ENCODE results near the gene DNAH1.

DNA sequence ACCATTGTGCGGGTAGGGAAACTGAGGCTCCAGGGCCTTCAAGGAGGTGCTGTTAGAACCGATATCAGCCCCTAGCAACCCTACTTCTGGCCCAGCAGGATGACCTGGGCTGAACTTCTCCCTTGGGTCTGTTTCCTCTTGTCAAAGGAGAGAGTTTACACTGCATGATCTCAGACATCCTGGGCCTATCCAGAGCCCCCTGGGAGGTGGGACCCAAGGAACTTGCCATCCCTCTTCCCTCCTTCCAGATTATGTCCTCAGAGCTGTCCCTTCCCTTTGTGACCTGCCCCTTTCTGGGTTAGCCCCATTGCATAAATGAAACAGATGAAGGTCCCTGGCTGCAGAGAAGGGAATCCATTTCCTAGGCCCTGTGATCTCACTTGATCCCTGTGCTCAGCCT is 12.3 kb upstream of the DNAH1 start:
- TF ChIP-seq POLR2AphosphoS5 (IDR thresholded peaks at IDR 0.05) (no peak), EP300 (IDR thresholded peaks at IDR 0.05) (no peak)
- TF ChIP-seq, protein P1, sequence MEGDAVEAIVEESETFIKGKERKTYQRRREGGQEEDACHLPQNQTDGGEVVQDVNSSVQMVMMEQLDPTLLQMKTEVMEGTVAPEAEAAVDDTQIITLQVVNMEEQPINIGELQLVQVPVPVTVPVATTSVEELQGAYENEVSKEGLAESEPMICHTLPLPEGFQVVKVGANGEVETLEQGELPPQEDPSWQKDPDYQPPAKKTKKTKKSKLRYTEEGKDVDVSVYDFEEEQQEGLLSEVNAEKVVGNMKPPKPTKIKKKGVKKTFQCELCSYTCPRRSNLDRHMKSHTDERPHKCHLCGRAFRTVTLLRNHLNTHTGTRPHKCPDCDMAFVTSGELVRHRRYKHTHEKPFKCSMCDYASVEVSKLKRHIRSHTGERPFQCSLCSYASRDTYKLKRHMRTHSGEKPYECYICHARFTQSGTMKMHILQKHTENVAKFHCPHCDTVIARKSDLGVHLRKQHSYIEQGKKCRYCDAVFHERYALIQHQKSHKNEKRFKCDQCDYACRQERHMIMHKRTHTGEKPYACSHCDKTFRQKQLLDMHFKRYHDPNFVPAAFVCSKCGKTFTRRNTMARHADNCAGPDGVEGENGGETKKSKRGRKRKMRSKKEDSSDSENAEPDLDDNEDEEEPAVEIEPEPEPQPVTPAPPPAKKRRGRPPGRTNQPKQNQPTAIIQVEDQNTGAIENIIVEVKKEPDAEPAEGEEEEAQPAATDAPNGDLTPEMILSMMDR (IDR thresholded peaks at IDR 0.05) = no peak

Measured in gastroesophageal sphincter (tissue), 3 donors.